ENCODE results near the gene CTSF. TPM values are rescaled to one million over a fixed set of nuclear protein-coding genes. Genes with fewer than 3 reads are reported as not detected.

CTSF gene
- total RNA-seq, 1 donor from 2014 or later: 15.2 TPM

DNA sequence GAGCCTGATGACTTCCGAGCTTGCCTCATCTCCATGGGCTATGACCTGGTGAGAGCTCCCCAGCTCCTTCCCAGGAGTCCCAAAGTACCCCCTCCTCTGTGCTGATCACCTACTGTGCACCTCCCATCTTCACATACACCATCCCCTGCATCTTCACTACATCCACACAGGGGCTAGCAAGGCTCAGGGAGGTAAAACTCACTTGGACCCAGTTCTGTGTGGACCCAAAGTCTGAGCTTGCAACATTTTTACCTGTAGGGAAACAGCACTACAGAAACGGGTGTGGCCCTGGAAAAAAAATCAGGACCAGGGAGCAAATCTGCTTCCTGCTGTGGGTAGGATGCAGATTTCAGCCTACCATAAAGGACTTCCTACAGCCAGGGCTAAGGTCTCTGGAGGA is 6.1 kb downstream of the CTSF start:
- H3K4me3 ChIP-seq (ENCODE audit: low read depth, low read length): no peak overlapping the region
- TF ChIP-seq CTCF (conservative IDR thresholded peaks at IDR 0.05; ENCODE audit: low read depth, low read length): no peak
- no peak for DNase-seq (ENCODE audit: low read depth)

DNA sequence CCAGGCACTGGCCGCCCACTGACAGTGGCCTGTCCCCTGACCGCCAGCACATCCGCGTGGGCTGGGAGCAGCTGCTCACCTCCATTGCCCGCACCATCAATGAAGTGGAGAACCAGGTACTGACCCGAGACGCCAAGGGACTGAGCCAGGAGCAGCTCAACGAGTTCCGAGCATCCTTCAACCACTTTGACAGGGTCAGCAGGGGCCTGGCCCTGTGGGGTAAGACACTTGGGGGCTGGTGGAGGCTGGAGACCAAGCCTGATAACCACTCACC is 6.5 kb downstream of the CTSF start:
- no peak for TF ChIP-seq CTCF (conservative IDR thresholded peaks at IDR 0.05; ENCODE audit: low read depth, low read length)
- no peak overlapping the region for H3K4me3 ChIP-seq (ENCODE audit: low read depth, low read length)

GRCh38 chr11:66561178-66561974 is 7.0 kb downstream of the CTSF start:
- no peak for TF ChIP-seq CTCF (conservative IDR thresholded peaks at IDR 0.05; ENCODE audit: low read depth, low read length)
- DNase-seq (ENCODE audit: low read depth): no peak
- no peak overlapping the region for H3K4me3 ChIP-seq (ENCODE audit: low read depth, low read length)

More for the DNA sequence above, 6.5 kb downstream of the CTSF start:
- DNase-seq (ENCODE audit: low read depth): no peak

DNA sequence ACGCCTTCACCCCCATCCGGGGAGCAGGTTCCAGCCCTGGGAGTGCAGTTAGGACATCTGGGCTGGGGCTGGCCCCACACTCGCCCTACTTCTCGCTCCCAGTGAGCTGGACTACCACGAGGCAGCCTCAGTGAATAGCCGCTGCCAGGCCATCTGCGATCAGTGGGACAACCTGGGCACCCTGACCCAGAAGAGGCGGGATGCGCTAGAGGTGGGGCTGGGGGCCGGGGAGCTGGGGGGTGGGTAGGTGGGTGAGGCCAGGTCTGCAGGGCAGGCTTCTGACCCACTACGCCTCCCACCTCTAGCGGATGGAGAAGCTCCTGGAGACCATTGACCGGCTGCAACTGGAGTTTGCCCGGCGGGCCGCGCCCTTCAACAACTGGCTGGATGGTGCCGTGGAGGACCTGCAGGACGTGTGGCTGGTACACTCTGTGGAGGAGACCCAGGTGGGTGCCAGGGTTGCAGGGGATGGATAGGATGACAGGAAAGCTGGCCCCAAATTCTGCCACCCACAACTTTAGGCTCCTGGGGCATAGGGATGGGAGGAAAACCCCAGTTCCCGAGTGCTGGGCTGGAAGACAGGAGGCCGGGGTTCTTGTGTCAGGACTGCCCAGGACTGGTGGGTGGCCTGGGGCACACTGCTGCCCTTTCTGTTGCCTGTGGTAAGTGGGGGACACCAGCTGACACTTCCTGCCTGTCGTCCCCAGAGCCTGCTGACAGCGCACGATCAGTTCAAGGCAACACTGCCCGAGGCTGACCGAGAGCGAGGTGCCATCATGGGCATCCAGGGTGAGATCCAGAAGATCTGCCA is 8.3 kb downstream of the CTSF start:
- H3K4me3 ChIP-seq (ENCODE audit: low read depth, low read length): no peak overlapping the region
- no peak for TF ChIP-seq CTCF (conservative IDR thresholded peaks at IDR 0.05; ENCODE audit: low read depth, low read length)
- no peak for DNase-seq (ENCODE audit: low read depth)

- DNase-seq (ENCODE audit: low read depth): no peak
- H3K4me3 ChIP-seq (ENCODE audit: low read depth, low read length): no peak overlapping the region
- no peak for TF ChIP-seq CTCF (conservative IDR thresholded peaks at IDR 0.05; ENCODE audit: low read depth, low read length)
Measured at GRCh38 chr11:66559142-66559865, 9.1 kb downstream of the CTSF start.

DNA sequence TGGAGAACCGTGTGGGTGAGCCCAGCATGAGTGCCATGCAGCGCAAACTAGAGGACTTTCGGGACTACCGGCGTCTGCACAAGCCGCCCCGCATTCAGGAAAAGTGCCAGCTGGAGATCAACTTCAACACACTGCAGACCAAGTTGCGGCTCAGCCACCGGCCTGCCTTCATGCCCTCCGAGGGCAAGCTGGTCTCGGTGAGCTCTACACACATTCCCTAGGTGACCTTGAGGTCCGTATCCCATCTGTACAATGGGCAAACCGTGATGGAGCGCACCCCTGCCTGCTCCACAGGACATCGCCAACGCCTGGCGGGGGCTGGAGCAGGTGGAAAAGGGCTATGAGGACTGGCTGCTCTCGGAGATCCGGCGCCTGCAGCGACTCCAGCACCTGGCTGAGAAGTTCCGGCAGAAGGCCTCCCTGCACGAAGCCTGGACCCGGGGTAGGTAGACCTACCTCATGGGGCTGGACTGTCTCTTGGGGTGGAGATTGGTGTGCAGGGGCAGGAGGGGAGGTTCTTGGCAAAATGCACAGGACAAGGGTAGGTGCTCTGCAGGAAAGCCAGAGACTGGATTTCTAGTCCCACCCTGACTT is 10.6 kb downstream of the CTSF start:
- H3K4me3 ChIP-seq (ENCODE audit: low read depth, low read length): no peak overlapping the region
- TF ChIP-seq CTCF (conservative IDR thresholded peaks at IDR 0.05; ENCODE audit: low read depth, low read length): no peak

More for the DNA sequence above, 10.6 kb downstream of the CTSF start:
- no peak for DNase-seq (ENCODE audit: low read depth)
